GM18873 (cell line): ENCODE measurements around the gene SERINC3.

ENCODE experiments used
- ATAC-seq: cut with Tn5 transposase; IDR thresholded peaks from one replicate; pipeline ENCODE4 v1.9.1; 2021; ENCODE audit warnings: mild to moderate bottlenecking, moderate library complexity, moderate number of reproducible peaks; ENCODE audit not compliant: unreplicated experiment, low FRiP score

The SERINC3 gene

GRCh38 chr20:44468044-44468782 lies 53.7 kb downstream of the SERINC3 start:
- ATAC-seq, result no peak

GRCh38 chr20:44467289-44467883 lies 54.5 kb downstream of the SERINC3 start:
- ATAC-seq, result no peak

- ATAC-seq, result no peak
These were observed 56.8 kb downstream of the SERINC3 start for GRCh38 chr20:44465001-44465560.

GRCh38 chr20:44464514-44464913 lies 57.4 kb downstream of the SERINC3 start:
- no peak for ATAC-seq

GRCh38 chr20:44463466-44463865 lies 58.4 kb downstream of the SERINC3 start:
- no peak for ATAC-seq

- ATAC-seq, result no peak
These were observed 60.1 kb downstream of the SERINC3 start for GRCh38 chr20:44461803-44462174.

GRCh38 chr20:44461142-44461802 lies 60.6 kb downstream of the SERINC3 start:
- ATAC-seq, result no peak

GRCh38 chr20:44460795-44461141 lies 61.1 kb downstream of the SERINC3 start:
- ATAC-seq, result no peak

GRCh38 chr20:44459271-44459670 lies 62.6 kb downstream of the SERINC3 start:
- no peak for ATAC-seq

GRCh38 chr20:44457016-44457415 lies 64.9 kb downstream of the SERINC3 start:
- no peak for ATAC-seq

GRCh38 chr20:44456611-44457010 lies 65.3 kb downstream of the SERINC3 start:
- ATAC-seq, result no peak

GRCh38 chr20:44455126-44455525 lies 66.7 kb downstream of the SERINC3 start:
- ATAC-seq, result no peak

GRCh38 chr20:44454306-44454963 lies 67.4 kb downstream of the SERINC3 start:
- ATAC-seq, result no peak

GRCh38 chr20:44450903-44451450 lies 70.9 kb downstream of the SERINC3 start:
- no peak for ATAC-seq

GRCh38 chr20:44450281-44450889 lies 71.5 kb downstream of the SERINC3 start:
- ATAC-seq, result no peak

- no peak for ATAC-seq
These were observed 72.0 kb downstream of the SERINC3 start for GRCh38 chr20:44449864-44450263.

GRCh38 chr20:44448753-44449546 lies 72.9 kb downstream of the SERINC3 start:
- ATAC-seq, result no peak

- no peak for ATAC-seq
These were observed 73.9 kb downstream of the SERINC3 start for GRCh38 chr20:44447827-44448419.
